Activated naive CD8-positive, alpha-beta T cell treated with anti-CD3 and anti-CD28 coated beads, Interleukin-2, amount 50 U/mL, for 24 hours (primary cell): ENCODE results near the gene ZNF385C.
A peak's percentile ranks its signal among the peaks of the same experiment; 100 is the strongest.

Experiments
- ATAC-seq: fragments of 150-1000 bp; cut with Tn5 transposase; one replicate; pipeline ENCODE4 v1.10.0; 2021
- DNase-seq: peaks from one replicate; pipeline ENCODE4 v3.0.0; 2021
- H3K27ac Mint-ChIP-seq: one replicate; pipeline ENCODE4 v1.8.0; 2021; ENCODE audit warnings: mild to moderate bottlenecking, mixed read lengths
- H3K27me3 Mint-ChIP-seq: one replicate; pipeline ENCODE4 v1.8.0; 2021; ENCODE audit warnings: mixed read lengths
- H3K36me3 Mint-ChIP-seq: one replicate; pipeline ENCODE4 v1.8.0; 2021; ENCODE audit warnings: low read depth, mixed read lengths
- H3K4me1 Mint-ChIP-seq: one replicate; pipeline ENCODE4 v1.8.0; 2021; ENCODE audit warnings: mixed read lengths
- H3K4me3 Mint-ChIP-seq: one replicate; pipeline ENCODE4 v1.8.0; 2021; ENCODE audit warnings: mild to moderate bottlenecking, moderate library complexity, mixed read lengths
- H3K9me3 Mint-ChIP-seq: one replicate; pipeline ENCODE4 v1.8.0; 2021; ENCODE audit warnings: mixed read lengths

ZNF385C gene

GRCh38 chr17:42106009-42106408 lies 7.7 kb upstream of the ZNF385C start:
- H3K4me1 Mint-ChIP-seq, result peaks cover 16% of the 10 kb centered on the region
- ATAC-seq (no peak), DNase-seq (no peak)
- no peak overlapping the region for H3K27ac Mint-ChIP-seq
- no peaks in the 10 kb centered on the region for H3K27me3 Mint-ChIP-seq
- no peaks in the 10 kb centered on the region for H3K36me3 Mint-ChIP-seq
- H3K9me3 Mint-ChIP-seq, result no peaks in the 10 kb centered on the region
- no peak overlapping the region for H3K4me3 Mint-ChIP-seq

- Mint-ChIP-seq H3K36me3 (no peaks in the 10 kb centered on the region), H3K4me1 (peaks cover 10% of the 10 kb centered on the region)
Measured at GRCh38 chr17:42104264-42104663, 6.0 kb upstream of the ZNF385C start.

GRCh38 chr17:42103221-42103954 lies 5.1 kb upstream of the ZNF385C start:
- Mint-ChIP-seq H3K9me3 (no peaks in the 10 kb centered on the region), H3K4me1 (peaks cover 10% of the 10 kb centered on the region), H3K4me3 (no peak overlapping the region), H3K36me3 (no peaks in the 10 kb centered on the region), H3K27me3 (no peaks in the 10 kb centered on the region), H3K27ac (no peak overlapping the region)
- DNase-seq (no peak), ATAC-seq (no peak)

More at GRCh38 chr17:42104264-42104663, 6.0 kb upstream of the ZNF385C start:
- Mint-ChIP-seq H3K27ac (no peak overlapping the region), H3K9me3 (no peaks in the 10 kb centered on the region), H3K27me3 (no peaks in the 10 kb centered on the region), H3K4me3 (no peak overlapping the region)
- ATAC-seq (no peak), DNase-seq (no peak)

- ATAC-seq, result peak; percentile 64
- H3K27ac Mint-ChIP-seq, result no peak overlapping the region
- no peaks in the 10 kb centered on the region for H3K9me3 Mint-ChIP-seq
- peak; percentile 89 for DNase-seq
- H3K4me1 Mint-ChIP-seq, result peaks cover 9% of the 10 kb centered on the region
- H3K36me3 Mint-ChIP-seq, result no peaks in the 10 kb centered on the region
- peaks cover 15% of the 10 kb centered on the region for H3K27me3 Mint-ChIP-seq
- no peak overlapping the region for H3K4me3 Mint-ChIP-seq
Measured at GRCh38 chr17:42101513-42102292, 3.4 kb upstream of the ZNF385C start.

- DNase-seq (no peak), ATAC-seq (no peak)
- Mint-ChIP-seq H3K27ac (no peak overlapping the region), H3K4me1 (peaks cover 9% of the 10 kb centered on the region), H3K9me3 (no peaks in the 10 kb centered on the region), H3K4me3 (no peak overlapping the region), H3K27me3 (peaks cover 23% of the 10 kb centered on the region), H3K36me3 (no peaks in the 10 kb centered on the region)
Measured at GRCh38 chr17:42098730-42099399, 592 bp upstream of the ZNF385C start.

GRCh38 chr17:42096360-42097111 lies 1.7 kb downstream of the ZNF385C start:
- H3K4me1 Mint-ChIP-seq, result peaks cover 9% of the 10 kb centered on the region
- no peak overlapping the region for H3K4me3 Mint-ChIP-seq
- H3K9me3 Mint-ChIP-seq, result no peaks in the 10 kb centered on the region
- H3K27ac Mint-ChIP-seq, result no peak overlapping the region
- ATAC-seq, result no peak
- peaks cover 23% of the 10 kb centered on the region for H3K27me3 Mint-ChIP-seq
- no peaks in the 10 kb centered on the region for H3K36me3 Mint-ChIP-seq
- no peak for DNase-seq

- Mint-ChIP-seq H3K27ac (no peak overlapping the region), H3K9me3 (no peaks in the 10 kb centered on the region), H3K36me3 (no peaks in the 10 kb centered on the region), H3K27me3 (peaks cover 25% of the 10 kb centered on the region), H3K4me3 (no peak overlapping the region), H3K4me1 (peaks cover 9% of the 10 kb centered on the region)
- no peak for DNase-seq
- no peak for ATAC-seq
Measured at GRCh38 chr17:42094375-42095069, 3.8 kb downstream of the ZNF385C start.

- Mint-ChIP-seq H3K4me3 (no peak overlapping the region), H3K4me1 (peaks cover 6% of the 10 kb centered on the region), H3K27me3 (peaks cover 25% of the 10 kb centered on the region), H3K9me3 (no peaks in the 10 kb centered on the region), H3K36me3 (no peaks in the 10 kb centered on the region), H3K27ac (no peak overlapping the region)
- no peak for DNase-seq
- ATAC-seq, result no peak
Measured at GRCh38 chr17:42092939-42093338, 5.3 kb downstream of the ZNF385C start.

GRCh38 chr17:42090964-42091790 lies 7.1 kb downstream of the ZNF385C start:
- Mint-ChIP-seq H3K9me3 (no peaks in the 10 kb centered on the region), H3K27me3 (peaks cover 8% of the 10 kb centered on the region), H3K4me1 (no peaks in the 10 kb centered on the region), H3K4me3 (no peak overlapping the region), H3K27ac (no peak overlapping the region), H3K36me3 (no peaks in the 10 kb centered on the region)
- ATAC-seq (no peak), DNase-seq (no peak)

- Mint-ChIP-seq H3K4me3 (no peak overlapping the region), H3K27me3 (peaks cover 4% of the 10 kb centered on the region), H3K9me3 (no peaks in the 10 kb centered on the region), H3K36me3 (no peaks in the 10 kb centered on the region), H3K4me1 (no peaks in the 10 kb centered on the region), H3K27ac (no peak overlapping the region)
- no peak for DNase-seq
- no peak for ATAC-seq
Measured at GRCh38 chr17:42088736-42089135, 9.5 kb downstream of the ZNF385C start.

GRCh38 chr17:42087736-42088705 lies 10.3 kb downstream of the ZNF385C start:
- no peak for DNase-seq
- Mint-ChIP-seq H3K4me1 (no peaks in the 10 kb centered on the region), H3K27ac (no peak overlapping the region), H3K9me3 (no peaks in the 10 kb centered on the region), H3K27me3 (peaks cover 4% of the 10 kb centered on the region), H3K4me3 (no peak overlapping the region), H3K36me3 (no peaks in the 10 kb centered on the region)
- no peak for ATAC-seq

GRCh38 chr17:42087042-42087701 lies 11.1 kb downstream of the ZNF385C start:
- no peak for DNase-seq
- H3K4me1 Mint-ChIP-seq, result no peaks in the 10 kb centered on the region
- no peak for ATAC-seq

More at GRCh38 chr17:42087042-42087701, 11.1 kb downstream of the ZNF385C start:
- Mint-ChIP-seq H3K27me3 (peaks cover 4% of the 10 kb centered on the region), H3K9me3 (no peaks in the 10 kb centered on the region), H3K27ac (no peak overlapping the region), H3K36me3 (no peaks in the 10 kb centered on the region), H3K4me3 (no peak overlapping the region)
